SK-N-SH treated with all-trans-retinoic acid at 6 μM for 48 hours (cell line): Measurements from ENCODE around the gene R3HDML.
"Not testable (repeated sequence)": the region's sequence is repeated elsewhere in the genome, so short reads cannot be mapped to it uniquely, and the experiment has no call there.

Experiments used
- PATZ1 ChIP-seq: fragments of 250-450 bp; sonication (Bioruptor Pico); IDR thresholded peaks from 2 replicates; pipeline ENCODE4 v1.8.0; 2020; ENCODE audit warnings: mild to moderate bottlenecking, moderate library complexity, borderline replicate concordance
- POU6F1 ChIP-seq: fragments of 250-450 bp; sonication (Bioruptor Pico); IDR thresholded peaks from 2 replicates; pipeline ENCODE4 v1.8.0; 2021; ENCODE audit warnings: low read depth, mild to moderate bottlenecking, moderate library complexity, borderline replicate concordance
- SNAI2 ChIP-seq: fragments of 250-450 bp; sonication (Bioruptor Pico); IDR thresholded peaks from 2 replicates; pipeline ENCODE4 v1.5.0; 2020; ENCODE audit warnings: mild to moderate bottlenecking, moderate library complexity

GRCh38 chr20:44299011-44299535 is 37.8 kb upstream of the R3HDML start:
- not testable (repeated sequence) for TF ChIP-seq POU6F1; PATZ1 (CRISPR knock-in tag); SNAI2 (CRISPR knock-in tag)
